LNCAP (cell line): ENCODE data around the gene ATXN7L1.

Experiments
- TF ChIP-seq, protein P1 (sequence below): fragments of 450-650 bp; IDR thresholded peaks from 2 replicates; pipeline ENCODE4 v1.5.1; 2017; ENCODE audit warnings: mild to moderate bottlenecking

Gene ATXN7L1

DNA sequence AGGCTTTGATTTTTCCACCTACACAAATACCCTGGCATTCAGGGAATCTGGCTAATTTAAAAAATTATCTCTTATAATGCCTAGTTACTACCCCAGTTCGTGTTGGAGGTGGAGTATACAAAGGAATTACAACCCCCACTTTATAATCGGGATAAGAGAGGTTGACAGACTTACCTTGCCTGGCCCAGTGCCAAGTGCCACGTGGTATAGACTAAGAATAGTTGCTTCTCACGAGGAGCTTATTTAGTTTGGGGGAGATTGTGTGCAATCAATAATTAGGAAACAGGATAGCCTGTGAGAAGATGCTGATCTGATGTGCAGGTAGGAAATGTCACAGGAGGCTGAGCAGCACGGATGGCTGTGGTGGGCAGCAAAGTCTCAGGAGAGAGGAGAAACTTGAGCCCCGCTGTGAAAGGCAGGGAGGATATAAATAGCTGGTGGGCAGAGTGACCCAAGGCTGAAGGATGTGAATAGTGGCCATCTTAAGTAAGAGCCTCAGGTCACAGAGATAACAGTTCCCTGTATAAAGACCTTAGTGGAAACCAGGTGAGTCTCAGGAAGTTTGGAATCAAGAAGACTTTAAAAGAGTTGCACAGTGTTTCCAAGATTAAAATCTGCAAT is 11.3 kb upstream of the ATXN7L1 start:
- TF ChIP-seq, protein P1, sequence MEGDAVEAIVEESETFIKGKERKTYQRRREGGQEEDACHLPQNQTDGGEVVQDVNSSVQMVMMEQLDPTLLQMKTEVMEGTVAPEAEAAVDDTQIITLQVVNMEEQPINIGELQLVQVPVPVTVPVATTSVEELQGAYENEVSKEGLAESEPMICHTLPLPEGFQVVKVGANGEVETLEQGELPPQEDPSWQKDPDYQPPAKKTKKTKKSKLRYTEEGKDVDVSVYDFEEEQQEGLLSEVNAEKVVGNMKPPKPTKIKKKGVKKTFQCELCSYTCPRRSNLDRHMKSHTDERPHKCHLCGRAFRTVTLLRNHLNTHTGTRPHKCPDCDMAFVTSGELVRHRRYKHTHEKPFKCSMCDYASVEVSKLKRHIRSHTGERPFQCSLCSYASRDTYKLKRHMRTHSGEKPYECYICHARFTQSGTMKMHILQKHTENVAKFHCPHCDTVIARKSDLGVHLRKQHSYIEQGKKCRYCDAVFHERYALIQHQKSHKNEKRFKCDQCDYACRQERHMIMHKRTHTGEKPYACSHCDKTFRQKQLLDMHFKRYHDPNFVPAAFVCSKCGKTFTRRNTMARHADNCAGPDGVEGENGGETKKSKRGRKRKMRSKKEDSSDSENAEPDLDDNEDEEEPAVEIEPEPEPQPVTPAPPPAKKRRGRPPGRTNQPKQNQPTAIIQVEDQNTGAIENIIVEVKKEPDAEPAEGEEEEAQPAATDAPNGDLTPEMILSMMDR: no peak

DNA sequence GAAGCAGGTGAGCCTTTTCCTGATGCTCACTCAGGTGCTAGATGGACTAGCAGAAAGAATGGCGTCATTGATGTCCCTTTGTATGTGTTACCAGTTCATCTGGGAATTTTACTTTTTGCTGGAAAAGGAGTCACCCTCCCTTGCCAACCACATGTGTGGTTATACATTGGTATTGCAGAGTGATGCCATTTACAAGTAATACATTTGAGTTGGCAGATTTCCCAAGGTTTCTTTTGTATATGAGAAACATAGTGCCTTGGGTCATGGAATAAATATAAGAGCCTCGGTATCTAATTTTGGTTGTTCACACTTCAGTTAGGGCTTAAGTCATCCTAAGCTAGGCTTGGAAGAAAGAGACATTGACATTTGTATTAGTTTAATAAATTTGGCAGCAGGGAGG is 10.4 kb upstream of the ATXN7L1 start:
- TF ChIP-seq, protein P1: no peak

DNA sequence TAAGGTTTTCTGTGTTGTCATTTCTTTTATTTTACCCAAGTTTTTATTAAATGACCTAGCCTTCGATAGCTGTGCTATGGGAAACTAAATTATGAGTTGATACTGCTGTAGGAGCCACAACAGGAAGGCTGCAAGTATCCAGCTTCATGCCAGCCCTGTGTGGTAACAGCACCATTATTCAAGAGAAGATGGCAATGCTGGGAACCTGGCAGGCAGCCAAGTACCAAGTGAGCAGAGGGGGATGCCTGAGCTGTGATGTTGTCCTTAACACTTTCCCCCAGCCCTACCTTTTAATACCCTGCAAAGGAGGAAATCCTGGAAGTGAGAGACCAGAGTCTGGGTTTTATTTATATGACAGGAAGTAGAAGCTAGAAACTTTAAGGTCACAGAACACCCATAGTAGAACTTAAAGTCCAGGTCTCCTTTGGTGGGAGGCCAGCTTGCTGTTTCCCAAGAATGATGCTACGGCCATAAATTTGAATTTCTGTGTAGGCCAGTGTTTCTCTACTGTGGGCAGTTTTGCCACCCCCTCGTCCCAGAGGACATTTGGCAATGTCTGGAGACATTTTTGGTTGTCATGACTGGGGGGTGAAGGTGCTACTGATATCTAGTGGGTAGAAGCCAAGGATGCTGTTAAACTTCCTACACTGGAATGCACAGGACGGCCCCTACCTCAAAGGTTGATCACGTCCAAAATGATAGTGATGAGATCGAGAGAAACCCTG is 9.2 kb upstream of the ATXN7L1 start:
- TF ChIP-seq, protein P1: no peak

DNA sequence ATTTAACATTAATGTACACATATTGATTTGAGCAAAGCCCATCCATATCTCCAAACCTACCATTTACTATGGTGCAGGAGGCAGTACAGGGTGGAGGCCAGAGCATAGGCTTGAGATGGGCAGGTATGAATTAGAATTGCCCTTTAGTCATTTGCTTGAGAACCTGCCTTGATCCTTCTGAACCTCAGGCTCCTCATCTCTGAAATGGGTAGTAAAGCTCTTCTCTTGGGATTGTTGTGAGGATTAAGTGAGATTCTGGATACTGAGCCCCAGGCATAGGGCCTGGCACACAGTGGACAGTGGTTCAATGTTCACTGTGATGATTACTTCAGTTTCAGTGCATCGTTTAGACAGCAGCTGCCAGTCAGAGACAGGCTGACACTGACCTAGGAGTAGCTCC is 5.0 kb upstream of the ATXN7L1 start:
- TF ChIP-seq, protein P1: no peak

DNA sequence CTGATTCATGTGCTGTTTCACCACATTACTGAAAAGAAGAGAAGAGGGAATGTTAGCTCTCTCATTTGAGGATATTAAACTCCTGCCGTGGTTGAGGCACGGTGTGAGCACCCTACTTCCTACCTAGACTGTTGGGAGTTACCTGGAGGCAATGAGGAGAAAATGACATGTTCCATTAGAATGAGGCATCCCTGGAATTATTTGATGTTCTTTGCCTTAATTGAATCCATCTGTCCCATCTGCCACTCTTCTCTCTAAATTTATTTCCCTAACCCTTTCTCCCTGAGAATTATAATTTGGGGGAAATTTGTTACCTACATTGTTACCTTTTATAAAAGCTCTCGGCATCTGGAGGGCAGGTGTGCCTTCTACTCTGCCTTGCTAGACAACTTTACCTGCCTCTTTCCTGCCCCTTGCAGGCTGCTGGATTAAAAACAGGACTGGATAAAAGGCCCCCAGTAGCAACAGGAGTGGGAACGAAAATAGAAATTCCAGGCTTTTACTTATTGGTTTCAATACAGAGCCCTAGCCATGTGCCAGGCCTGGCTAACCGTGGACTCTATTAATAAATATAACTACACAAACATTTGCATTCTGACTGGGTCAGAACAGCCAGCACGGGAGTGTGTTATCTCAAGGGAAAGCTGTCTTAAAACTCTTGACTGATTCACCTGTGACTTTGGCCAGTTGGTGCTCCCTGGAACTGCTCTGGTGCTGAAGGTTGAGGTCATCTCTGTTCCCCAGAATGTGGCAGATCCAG is 4.4 kb upstream of the ATXN7L1 start:
- TF ChIP-seq, protein P1: no peak

DNA sequence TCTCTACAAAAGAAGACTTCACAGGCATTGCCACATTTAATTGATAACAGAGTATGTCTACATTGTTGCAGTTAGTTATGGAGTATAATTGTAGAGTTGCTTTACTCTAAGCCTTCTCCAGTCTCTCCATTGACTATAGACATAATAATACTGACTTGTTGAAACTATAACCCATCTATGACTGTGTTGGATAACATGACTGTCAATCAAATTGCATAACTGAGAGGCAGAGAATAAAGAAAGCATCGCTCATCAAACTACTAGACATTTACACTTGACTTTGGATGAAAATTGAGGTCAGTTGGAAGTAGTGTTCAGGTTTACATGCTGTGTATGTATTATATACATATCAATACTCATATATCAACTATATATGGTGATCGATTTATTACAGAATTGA is 3.4 kb upstream of the ATXN7L1 start:
- TF ChIP-seq, protein P1: no peak

DNA sequence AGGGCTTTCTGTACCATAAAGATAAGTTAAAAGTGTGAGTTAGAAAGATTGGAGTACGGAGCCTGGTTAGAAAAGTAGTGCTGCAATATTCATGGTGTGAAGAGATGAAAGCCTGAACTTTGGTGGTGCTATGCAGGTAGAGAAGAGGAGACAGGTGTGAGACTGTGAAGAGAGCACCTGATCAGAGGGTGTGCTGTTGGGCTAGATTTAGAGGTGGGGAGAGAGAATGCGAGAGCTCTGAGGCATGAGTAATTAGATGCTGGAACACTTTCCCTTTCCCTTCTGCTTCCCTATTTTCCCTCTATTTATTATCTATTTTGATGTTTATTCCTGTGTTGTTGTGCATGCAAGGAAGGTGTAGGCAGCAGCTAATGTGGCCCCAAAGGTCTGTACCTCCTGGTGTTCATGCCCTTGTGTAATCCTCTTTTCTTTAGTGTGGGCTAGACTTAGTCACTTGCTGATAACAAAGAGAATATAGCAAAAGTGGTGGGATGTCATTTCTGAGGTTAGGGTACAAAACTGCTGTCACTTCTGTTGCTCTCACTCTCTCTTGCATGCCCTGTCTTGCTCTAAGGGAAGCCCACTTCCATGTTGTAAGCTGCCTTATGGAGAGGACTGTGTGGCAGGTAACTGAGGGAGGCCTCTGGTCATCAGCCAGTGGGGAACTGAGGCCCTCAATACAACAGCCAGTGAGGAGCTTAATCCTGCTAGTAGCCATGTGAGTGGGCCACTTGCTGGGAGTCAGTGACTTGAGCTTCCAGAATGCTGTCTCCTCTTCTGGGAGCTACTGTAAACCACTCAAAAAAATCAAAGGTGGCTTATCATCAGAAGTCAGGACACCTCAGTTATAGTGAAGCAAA is 2.6 kb upstream of the ATXN7L1 start:
- TF ChIP-seq, protein P1: no peak
